ENCODE measurements around the gene CIP2A. TPM values are rescaled to one million over a fixed set of nuclear protein-coding genes. Genes with fewer than 3 reads are reported as not detected.

Gene CIP2A
- total RNA-seq, 2 donors from 2014 or later: 5.3 to 18.5 TPM

DNA sequence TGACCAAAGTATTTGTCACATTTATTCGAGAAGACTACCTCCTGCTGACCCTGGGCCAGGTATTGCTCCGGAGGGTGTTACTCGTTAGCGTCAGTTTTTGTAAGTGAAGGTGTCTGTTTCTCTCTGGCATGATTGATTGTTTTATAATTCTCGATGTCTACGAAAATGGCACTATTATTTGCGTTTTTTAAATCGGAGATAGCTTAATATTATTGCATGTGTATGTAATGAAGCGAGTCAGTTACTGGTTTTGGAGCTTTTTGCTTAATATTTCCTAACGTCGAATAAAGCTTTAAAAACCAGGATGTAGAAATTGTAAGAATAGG is 723 bp upstream of the CIP2A start:
- DNase-seq: no peak
- Histone ChIP-seq H3K4me1 (peaks cover 6% of the 10 kb centered on the region), H3K27me3 (no peaks in the 10 kb centered on the region), H3K36me3 (no peaks in the 10 kb centered on the region), H3K9ac (ENCODE audit: low read depth in 2 of 2, low read length in 2 of 2) (peak overlapping the region; percentile 80 to 82), H3K9me3 (no peaks in the 10 kb centered on the region), H3K4me3 (peak overlapping the region; percentile 78), H3K27ac (peak overlapping the region; percentile 82)
- TF ChIP-seq, protein P1, sequence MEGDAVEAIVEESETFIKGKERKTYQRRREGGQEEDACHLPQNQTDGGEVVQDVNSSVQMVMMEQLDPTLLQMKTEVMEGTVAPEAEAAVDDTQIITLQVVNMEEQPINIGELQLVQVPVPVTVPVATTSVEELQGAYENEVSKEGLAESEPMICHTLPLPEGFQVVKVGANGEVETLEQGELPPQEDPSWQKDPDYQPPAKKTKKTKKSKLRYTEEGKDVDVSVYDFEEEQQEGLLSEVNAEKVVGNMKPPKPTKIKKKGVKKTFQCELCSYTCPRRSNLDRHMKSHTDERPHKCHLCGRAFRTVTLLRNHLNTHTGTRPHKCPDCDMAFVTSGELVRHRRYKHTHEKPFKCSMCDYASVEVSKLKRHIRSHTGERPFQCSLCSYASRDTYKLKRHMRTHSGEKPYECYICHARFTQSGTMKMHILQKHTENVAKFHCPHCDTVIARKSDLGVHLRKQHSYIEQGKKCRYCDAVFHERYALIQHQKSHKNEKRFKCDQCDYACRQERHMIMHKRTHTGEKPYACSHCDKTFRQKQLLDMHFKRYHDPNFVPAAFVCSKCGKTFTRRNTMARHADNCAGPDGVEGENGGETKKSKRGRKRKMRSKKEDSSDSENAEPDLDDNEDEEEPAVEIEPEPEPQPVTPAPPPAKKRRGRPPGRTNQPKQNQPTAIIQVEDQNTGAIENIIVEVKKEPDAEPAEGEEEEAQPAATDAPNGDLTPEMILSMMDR (IDR thresholded peaks at IDR 0.05): no peak
- intact Hi-C loops (cut with DNase I): no loop called here

DNA sequence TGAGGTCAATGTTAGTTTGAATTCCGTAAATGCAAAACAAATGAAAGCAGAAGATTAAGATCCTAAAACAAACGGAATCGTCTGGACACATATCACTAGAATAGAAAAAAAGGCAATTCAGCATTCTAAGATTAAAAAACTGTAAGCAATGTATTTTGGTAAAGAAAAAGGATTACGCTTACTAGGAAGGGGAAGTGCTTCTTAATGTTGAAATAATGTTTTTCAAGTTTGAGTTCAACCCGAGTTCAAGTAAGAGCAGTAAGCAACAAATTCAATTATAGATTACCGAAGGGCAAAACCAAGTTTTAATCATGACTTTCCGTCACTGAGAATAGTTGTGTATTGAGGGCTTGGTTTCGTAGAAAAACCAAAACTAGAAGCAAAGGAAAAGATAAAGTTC is 637 bp downstream of the CIP2A start:
- TF ChIP-seq, protein P1 (IDR thresholded peaks at IDR 0.05): no peak
- H3K4me1 ChIP-seq: peaks cover 6% of the 10 kb centered on the region
- H3K9ac ChIP-seq (ENCODE audit: low read depth in 2 of 2, low read length in 2 of 2): peak overlapping the region; percentile 80 to 82
- no peak for DNase-seq
- no peaks in the 10 kb centered on the region for H3K9me3 ChIP-seq
- H3K27ac ChIP-seq: no peak overlapping the region
- H3K27me3 ChIP-seq: no peaks in the 10 kb centered on the region
- peak overlapping the region; percentile 78 for H3K4me3 ChIP-seq
- H3K36me3 ChIP-seq: no peaks in the 10 kb centered on the region
- intact Hi-C loops (cut with DNase I): no loop called here

DNA sequence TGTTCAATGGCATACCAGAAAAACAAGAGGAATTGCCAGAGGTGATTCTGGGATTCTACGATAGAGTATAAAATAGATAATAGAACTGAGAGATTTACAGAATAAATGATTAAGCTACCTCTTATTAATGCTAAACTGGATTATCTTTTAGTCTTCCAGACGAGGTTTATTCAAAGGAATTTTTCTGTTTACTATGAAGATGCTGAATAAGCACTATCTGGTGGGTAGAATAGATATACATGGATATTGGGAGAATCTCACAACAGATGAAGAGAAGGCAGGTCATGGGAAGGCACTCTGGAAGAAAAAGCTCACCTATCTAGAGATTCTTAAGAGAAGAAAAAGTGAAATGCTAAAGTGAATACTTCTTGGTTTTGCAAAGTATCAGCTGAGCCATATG is 11.2 kb downstream of the CIP2A start:
- intact Hi-C loops (cut with DNase I): no loop called here
- H3K36me3 ChIP-seq: no peaks in the 10 kb centered on the region
- no peak overlapping the region for H3K9ac ChIP-seq (ENCODE audit: low read depth in 2 of 2, low read length in 2 of 2)
- no peaks in the 10 kb centered on the region for H3K27me3 ChIP-seq
- H3K4me1 ChIP-seq: no peaks in the 10 kb centered on the region
- no peak overlapping the region for H3K27ac ChIP-seq
- TF ChIP-seq, protein P1 (IDR thresholded peaks at IDR 0.05): no peak
- no peak overlapping the region for H3K4me3 ChIP-seq
- DNase-seq: no peak
- H3K9me3 ChIP-seq: no peaks in the 10 kb centered on the region

DNA sequence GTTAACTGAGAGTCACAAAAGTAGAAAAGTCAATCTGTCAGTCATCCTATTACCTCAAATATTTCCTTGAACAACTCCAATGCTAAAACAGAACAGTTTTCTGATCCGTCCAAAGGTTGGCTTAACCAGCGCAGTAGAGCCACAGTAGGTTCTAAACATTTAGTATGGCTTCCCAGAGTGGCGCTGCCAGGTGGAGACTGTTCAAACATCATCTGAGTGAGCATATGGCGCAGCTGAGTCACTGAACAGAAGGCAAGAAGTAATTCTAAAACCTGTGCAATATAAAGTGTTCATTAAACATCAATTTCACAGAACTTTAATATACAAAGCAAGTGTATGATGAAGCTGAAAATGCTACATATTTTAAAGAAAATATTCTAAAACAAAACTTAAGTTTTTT is 19.9 kb downstream of the CIP2A start:
- H3K27me3 ChIP-seq: no peaks in the 10 kb centered on the region
- H3K4me1 ChIP-seq: no peaks in the 10 kb centered on the region
- intact Hi-C loops (cut with DNase I): no loop called here
- H3K9ac ChIP-seq (ENCODE audit: low read depth in 2 of 2, low read length in 2 of 2): no peak overlapping the region
- H3K27ac ChIP-seq: no peak overlapping the region
- H3K4me3 ChIP-seq: no peak overlapping the region
- TF ChIP-seq, protein P1 (IDR thresholded peaks at IDR 0.05): no peak
- no peak for DNase-seq
- no peaks in the 10 kb centered on the region for H3K36me3 ChIP-seq
- H3K9me3 ChIP-seq: no peaks in the 10 kb centered on the region

DNA sequence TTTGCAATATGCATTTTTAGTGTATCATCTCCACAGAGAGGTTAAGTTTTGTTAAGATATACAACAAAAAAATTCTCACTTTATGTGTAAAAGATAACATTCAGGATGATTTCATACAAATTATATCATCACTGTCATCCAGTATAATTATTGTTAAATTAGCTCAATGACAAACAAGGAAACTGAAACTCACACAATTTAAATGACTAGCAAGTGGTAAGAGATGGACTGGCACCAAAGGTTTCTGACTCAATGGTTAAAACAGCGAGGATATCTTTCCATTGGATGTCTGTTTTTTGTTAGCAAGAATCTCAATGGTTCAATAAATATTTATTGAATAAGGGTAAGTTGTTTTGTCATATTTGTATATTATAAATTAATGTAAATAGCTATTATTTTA is 22.6 kb downstream of the CIP2A start:
- H3K9me3 ChIP-seq: no peaks in the 10 kb centered on the region
- TF ChIP-seq, protein P1 (IDR thresholded peaks at IDR 0.05): no peak
- no peak for DNase-seq
- H3K9ac ChIP-seq (ENCODE audit: low read depth in 2 of 2, low read length in 2 of 2): no peak overlapping the region
- H3K36me3 ChIP-seq: no peaks in the 10 kb centered on the region
- no peaks in the 10 kb centered on the region for H3K27me3 ChIP-seq
- H3K4me1 ChIP-seq: no peaks in the 10 kb centered on the region
- intact Hi-C loops (cut with DNase I): no loop called here
- H3K27ac ChIP-seq: no peak overlapping the region
- H3K4me3 ChIP-seq: no peak overlapping the region

DNA sequence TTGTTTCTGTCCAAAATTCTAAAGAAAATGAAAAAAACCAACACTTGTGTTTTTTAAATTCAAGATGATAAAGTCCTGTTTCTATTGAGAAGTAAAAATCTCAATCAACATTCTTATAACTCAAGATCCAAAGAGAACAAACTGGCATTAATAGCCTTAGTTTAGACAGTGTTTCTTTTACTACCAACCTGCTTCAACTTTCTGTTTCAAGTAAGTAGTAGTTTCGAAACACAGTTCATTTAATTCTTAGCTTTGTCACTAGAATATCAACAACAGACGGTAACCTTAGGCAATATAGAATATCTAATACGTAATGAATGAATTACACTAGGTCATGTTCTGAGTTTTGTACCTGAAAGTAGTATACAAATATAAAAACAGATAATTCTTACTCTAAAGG is 23.7 kb downstream of the CIP2A start:
- Histone ChIP-seq H3K36me3 (no peaks in the 10 kb centered on the region), H3K4me3 (no peak overlapping the region), H3K4me1 (no peaks in the 10 kb centered on the region), H3K27ac (no peak overlapping the region), H3K27me3 (no peaks in the 10 kb centered on the region), H3K9me3 (no peaks in the 10 kb centered on the region), H3K9ac (ENCODE audit: low read depth in 2 of 2, low read length in 2 of 2) (no peak overlapping the region)
- intact Hi-C loops (cut with DNase I): no loop called here
- TF ChIP-seq, protein P1 (IDR thresholded peaks at IDR 0.05): no peak
- DNase-seq: no peak
